ENCODE data around the gene LILRB5.

The LILRB5 gene

GRCh38 chr19:54211235-54211634, 45.8 kb downstream of the LILRB5 start:
- DNase-seq: no peak
- in situ Hi-C loops (cut with HindIII; ENCODE audit: low pct_ligation_motif_present, low sequenced_read_pairs): no loop called here
- Histone ChIP-seq H3K36me3 (replicated peaks) (peaks cover 25% of the 10 kb centered on the region), H3K27ac (no peak overlapping the region), H3K4me3 (ENCODE audit: low read depth, low read length) (no peak overlapping the region), H3K27me3 (replicated peaks) (no peaks in the 10 kb centered on the region)
- TF ChIP-seq CTCF (IDR thresholded peaks at IDR 0.05; ENCODE audit: low read depth, low read length, missing control alignments): no peak

- Histone ChIP-seq H3K27me3 (replicated peaks) (no peaks in the 10 kb centered on the region), H3K36me3 (replicated peaks) (peaks cover 38% of the 10 kb centered on the region), H3K27ac (peak overlapping the region; percentile 49), H3K4me3 (ENCODE audit: low read depth, low read length) (no peak overlapping the region)
- in situ Hi-C loops (cut with HindIII; ENCODE audit: low pct_ligation_motif_present, low sequenced_read_pairs): no loop called here
- peak; percentile 99 for DNase-seq
- no peak for TF ChIP-seq CTCF (IDR thresholded peaks at IDR 0.05; ENCODE audit: low read depth, low read length, missing control alignments)
Observed at GRCh38 chr19:54209811-54210494, 47.1 kb downstream of the LILRB5 start.

- no peak for TF ChIP-seq CTCF (IDR thresholded peaks at IDR 0.05; ENCODE audit: low read depth, low read length, missing control alignments)
- peak overlapping the region; percentile 49 for H3K27ac ChIP-seq
- H3K4me3 ChIP-seq (ENCODE audit: low read depth, low read length): no peak overlapping the region
- peaks cover 45% of the 10 kb centered on the region for H3K36me3 ChIP-seq (replicated peaks)
- no peak for DNase-seq
- H3K27me3 ChIP-seq (replicated peaks): no peaks in the 10 kb centered on the region
- in situ Hi-C loops (cut with HindIII; ENCODE audit: low pct_ligation_motif_present, low sequenced_read_pairs): no loop called here
Observed at GRCh38 chr19:54209058-54209810, 47.8 kb downstream of the LILRB5 start.

- Histone ChIP-seq H3K27me3 (replicated peaks) (no peaks in the 10 kb centered on the region), H3K27ac (no peak overlapping the region), H3K4me3 (ENCODE audit: low read depth, low read length) (no peak overlapping the region), H3K36me3 (replicated peaks) (peaks cover 50% of the 10 kb centered on the region)
- in situ Hi-C loops (cut with HindIII; ENCODE audit: low pct_ligation_motif_present, low sequenced_read_pairs): no loop called here
- DNase-seq: no peak
- no peak for TF ChIP-seq CTCF (IDR thresholded peaks at IDR 0.05; ENCODE audit: low read depth, low read length, missing control alignments)
Observed at GRCh38 chr19:54208784-54209057, 48.4 kb downstream of the LILRB5 start.

- in situ Hi-C loops (cut with HindIII; ENCODE audit: low pct_ligation_motif_present, low sequenced_read_pairs): no loop called here
- Histone ChIP-seq H3K27ac (no peak overlapping the region), H3K36me3 (replicated peaks) (peaks cover 56% of the 10 kb centered on the region), H3K4me3 (ENCODE audit: low read depth, low read length) (no peak overlapping the region), H3K27me3 (replicated peaks) (no peaks in the 10 kb centered on the region)
- no peak for TF ChIP-seq CTCF (IDR thresholded peaks at IDR 0.05; ENCODE audit: low read depth, low read length, missing control alignments)
- DNase-seq: peak; percentile 40
Observed at GRCh38 chr19:54207983-54208783, 48.9 kb downstream of the LILRB5 start.
